SK-N-MC (cell line): Measurements from ENCODE around the gene POLE3.

Source experiments
- EZH2 ChIP-seq: fragments of 200-600 bp; sonication (generic); IDR thresholded peaks from one replicate; pipeline ENCODE4 v1.6.1; 2017; ENCODE audit warnings: antibody characterized with exemption
- POLR2AphosphoS5 ChIP-seq: IDR thresholded peaks from 2 replicates; pipeline ENCODE4 v1.6.1; 2012; ENCODE audit warnings: mild to moderate bottlenecking, low read depth, low read length, borderline replicate concordance

- TF ChIP-seq EZH2: no peak
- no peak for TF ChIP-seq POLR2AphosphoS5
Measured at GRCh38 chr9:113373256-113373655, 37.2 kb downstream of the POLE3 start.
